ENCODE results near the gene NFIA. TPM values are rescaled to one million over a fixed set of nuclear protein-coding genes. Genes with fewer than 3 reads are reported as not detected.

NFIA gene
- total RNA-seq, 4 donors from 2014 or later: 27.9 to 79.9 (median 36.7) TPM

- no peaks in the 10 kb centered on the region for H3K27me3 ChIP-seq
- no peak for TF ChIP-seq POLR2A (IDR thresholded peaks at IDR 0.05)
- TF ChIP-seq CTCF (IDR thresholded peaks at IDR 0.05): no peak
- no peaks in the 10 kb centered on the region for H3K9me3 ChIP-seq
- H3K4me1 ChIP-seq: peaks cover 4 to 48% (median 24%) of the 10 kb centered on the region in 3 donors
- no peak overlapping the region for H3K4me3 ChIP-seq
- no peaks in the 10 kb centered on the region for H3K36me3 ChIP-seq
- peak overlapping the region in 1 of 4 donors; percentile 30 for H3K27ac ChIP-seq
- intact Hi-C loops (cut with DNase I): no loop called here
- no peak for DNase-seq
These were observed 48.9 kb downstream of the NFIA start for GRCh38 chr1:61131248-61131647.

- H3K36me3 ChIP-seq: no peaks in the 10 kb centered on the region
- intact Hi-C loops (cut with DNase I): no loop called here
- no peaks in the 10 kb centered on the region for H3K27me3 ChIP-seq
- DNase-seq: no peak
- TF ChIP-seq POLR2A (IDR thresholded peaks at IDR 0.05) (no peak), CTCF (IDR thresholded peaks at IDR 0.05) (no peak)
- peaks cover 6 to 53% (median 24%) of the 10 kb centered on the region in 3 donors for H3K4me1 ChIP-seq
- H3K9me3 ChIP-seq: no peaks in the 10 kb centered on the region
- H3K27ac ChIP-seq: peak overlapping the region; percentile 30 to 71 (median 42)
- no peak overlapping the region for H3K4me3 ChIP-seq
These were observed 49.4 kb downstream of the NFIA start for GRCh38 chr1:61131716-61132115.

GRCh38 chr1:61132176-61132638 is 49.8 kb downstream of the NFIA start:
- peak overlapping the region in 1 of 4 donors; percentile 40 for H3K4me3 ChIP-seq
- H3K4me1 ChIP-seq: peaks cover 6 to 55% (median 24%) of the 10 kb centered on the region in 3 donors
- H3K36me3 ChIP-seq: no peaks in the 10 kb centered on the region
- no peak for DNase-seq
- no peaks in the 10 kb centered on the region for H3K9me3 ChIP-seq
- H3K27ac ChIP-seq: peak overlapping the region; percentile 42 to 71 (median 54)
- TF ChIP-seq CTCF (IDR thresholded peaks at IDR 0.05) (no peak), POLR2A (IDR thresholded peaks at IDR 0.05) (no peak)
- intact Hi-C loops (cut with DNase I): no loop called here
- H3K27me3 ChIP-seq: no peaks in the 10 kb centered on the region
- WGBS, 2 donors: 25 to 42% methylated on average over 5 of the region's 5 CpGs

GRCh38 chr1:61132645-61133334 is 50.4 kb downstream of the NFIA start:
- Histone ChIP-seq H3K36me3 (no peaks in the 10 kb centered on the region), H3K4me3 (peak overlapping the region in 1 of 4 donors; percentile 40), H3K4me1 (peaks cover 6 to 55% (median 24%) of the 10 kb centered on the region in 3 donors), H3K27ac (peak overlapping the region; percentile 42 to 71 (median 54)), H3K27me3 (no peaks in the 10 kb centered on the region), H3K9me3 (no peaks in the 10 kb centered on the region)
- no peak for TF ChIP-seq POLR2A (IDR thresholded peaks at IDR 0.05)
- no peak for TF ChIP-seq CTCF (IDR thresholded peaks at IDR 0.05)
- 14 to 17% methylated on average over 6 of the region's 6 CpGs for WGBS, 2 donors
- no peak for DNase-seq
- intact Hi-C loops (cut with DNase I): no loop called here

GRCh38 chr1:61133335-61134019 is 51.1 kb downstream of the NFIA start:
- peaks cover 6 to 59% (median 27%) of the 10 kb centered on the region in 3 donors for H3K4me1 ChIP-seq

More at GRCh38 chr1:61133335-61134019, 51.1 kb downstream of the NFIA start:
- H3K27ac ChIP-seq: peak overlapping the region in 3 of 4 donors; percentile 43 to 71 (median 55)
- DNase-seq: no peak
- no peaks in the 10 kb centered on the region for H3K9me3 ChIP-seq
- WGBS, 2 donors: 76 to 100% methylated on average over 3 to 4 of the region's 4 CpGs
- H3K4me3 ChIP-seq: no peak overlapping the region
- H3K27me3 ChIP-seq: no peaks in the 10 kb centered on the region
- no peaks in the 10 kb centered on the region for H3K36me3 ChIP-seq
- intact Hi-C loops (cut with DNase I): no loop called here
- TF ChIP-seq CTCF (IDR thresholded peaks at IDR 0.05): no peak
- TF ChIP-seq POLR2A (IDR thresholded peaks at IDR 0.05): no peak

All from esophagus squamous epithelium (tissue), 5 donors.